B cell (primary cell): ENCODE results near the gene SHISAL2A. TPM values are rescaled to one million over a fixed set of nuclear protein-coding genes. Genes with fewer than 3 reads are reported as not detected.
A peak's percentile ranks its signal among the peaks of the same experiment; 100 is the strongest.
"Not testable (repeated sequence)": the region's sequence is repeated elsewhere in the genome, so short reads cannot be mapped to it uniquely, and the experiment has no call there.

Experiments
- ATAC-seq: fragments of 200-7000 bp; cut with Tn5 transposase; one replicate; pipeline ENCODE4 v1.10.0; 2021; ENCODE audit warnings: low read depth, mild to moderate bottlenecking, moderate number of reproducible peaks, moderate library complexity
- CTCF ChIA-PET: fragments of 350-600 bp; sonication (Branson Sonifier 250); formaldehyde crosslinking; loops from one replicate; lab custom pipeline; 2021; ENCODE audit warnings: antibody characterized with exemption, inconsistent platforms; lab: Charles Lee
- POLR2A ChIA-PET: fragments of 350-600 bp; sonication (Branson Sonifier 250); formaldehyde crosslinking; loops from one replicate; lab custom pipeline; 2021; ENCODE audit warnings: antibody characterized with exemption; lab: Charles Lee
- DNase-seq: peaks from one replicate; pipeline ENCODE4 v3.0.0; 2013
- H2AFZ ChIP-seq: 2 replicates; pipeline ENCODE4 v1.6.1; 2012; ENCODE audit warnings: mild to moderate bottlenecking, low read depth, low read length; ENCODE audit not compliant: insufficient read depth, poor library complexity, severe bottlenecking
- H3K27ac ChIP-seq, 2 donors: 1 replicate in 1 of 2; 2 replicates in 1 of 2; pipeline ENCODE4 v1.5.1; 2012 to 2013; ENCODE audit warnings: low read length in 2 of 2, mild to moderate bottlenecking in 2 of 2, moderate library complexity in 1 of 2
- H3K27me3 ChIP-seq, 4 experiments: fragments of 200-600 bp in 1 of 4; sonication (generic) in 1 of 4; replicated peaks in 1 of 4; 1 replicate in 2 of 4; 2 replicates in 2 of 4; pipeline versions ENCODE4 v1.6.1 to v1.7.0; 2013 to 2016; ENCODE audit warnings: low read length in 3 of 4, mild to moderate bottlenecking in 2 of 4, mixed read lengths in 1 of 4, moderate library complexity in 1 of 4; ENCODE audit not compliant: insufficient read depth in 4 of 4, control insufficient read depth in 3 of 4; ENCODE audit errors: control extremely low read depth in 1 of 4
- H3K36me3 ChIP-seq, 2 experiments: replicated peaks in 1 of 2; 1 replicate in 1 of 2; 2 replicates in 1 of 2; pipeline versions ENCODE4 v1.6.1 to v1.7.1; 2013; ENCODE audit warnings: low read length in 1 of 2; ENCODE audit not compliant: insufficient read depth in 2 of 2, control insufficient read depth in 1 of 2; ENCODE audit errors: control extremely low read depth in 1 of 2, extremely low read depth in 1 of 2
- H3K4me1 ChIP-seq, 2 donors: fragments of 200-600 bp in 1 of 2; sonication (generic) in 1 of 2; 1 replicate in 1 of 2; 2 replicates in 1 of 2; pipeline versions ENCODE4 v1.5.1 to v1.6.1; 2013 to 2017; ENCODE audit warnings: low read length in 2 of 2; ENCODE audit not compliant: control insufficient read depth in 2 of 2, insufficient read depth in 2 of 2
- H3K4me2 ChIP-seq: replicated peaks from 2 replicates; pipeline ENCODE3; 2012; ENCODE audit warnings: mild to moderate bottlenecking, low read depth, low read length; ENCODE audit not compliant: poor library complexity, severe bottlenecking
- H3K4me3 ChIP-seq, 5 experiments: fragments of 200-600 bp in 1 of 5; sonication (generic) in 1 of 5; 1 replicate in 3 of 5; 2 replicates in 2 of 5; pipeline versions ENCODE4 v1.5.1 to v1.7.0; 2011 to 2016; ENCODE audit warnings: low read length in 4 of 5, mild to moderate bottlenecking in 4 of 5, low read depth in 2 of 5, control low read depth in 1 of 5, moderate library complexity in 1 of 5; ENCODE audit not compliant: insufficient read depth in 1 of 5; ENCODE audit errors: control extremely low read depth in 1 of 5, extremely low read depth in 1 of 5
- H3K79me2 ChIP-seq: fragments of 200-600 bp; sonication (generic); one replicate; pipeline ENCODE4 v1.6.0; 2016; ENCODE audit warnings: low read length; ENCODE audit not compliant: control insufficient read depth, insufficient read depth
- H3K9ac ChIP-seq: fragments of 200-600 bp; sonication (generic); 2 replicates; pipeline ENCODE4 v1.6.1; 2017; ENCODE audit warnings: mild to moderate bottlenecking, low read length, moderate library complexity
- H3K9me3 ChIP-seq, 3 donors: one replicate each; pipeline versions ENCODE4 v1.6.1 to v1.7.1; 2013; ENCODE audit warnings: low read length in 2 of 3; ENCODE audit not compliant: control insufficient read depth in 2 of 3, insufficient read depth in 1 of 3; ENCODE audit errors: control extremely low read depth in 1 of 3
- H4K20me1 ChIP-seq: 2 replicates; pipeline ENCODE4 v1.6.0; 2012; ENCODE audit warnings: mild to moderate bottlenecking, low read length; ENCODE audit not compliant: insufficient read depth, control insufficient read depth, poor library complexity, severe bottlenecking
- H3K27ac Mint-ChIP-seq: one replicate; pipeline ENCODE4 v1.8.0; 2021; ENCODE audit warnings: mixed read lengths
- H3K27me3 Mint-ChIP-seq: one replicate; pipeline ENCODE4 v1.8.0; 2021; ENCODE audit warnings: mixed read lengths
- H3K4me1 Mint-ChIP-seq: one replicate; pipeline ENCODE4 v1.8.0; 2021; ENCODE audit warnings: mixed read lengths
- H3K4me3 Mint-ChIP-seq: one replicate; pipeline ENCODE4 v1.8.0; 2021; ENCODE audit warnings: mixed read lengths
- H3K9me3 Mint-ChIP-seq: one replicate; pipeline ENCODE4 v1.8.0; 2022; ENCODE audit warnings: mixed read lengths; ENCODE audit not compliant: insufficient read depth
- CTCF ChIP-seq: fragments of 200-600 bp; IDR thresholded peaks from one replicate; pipeline ENCODE4 v1.8.0; 2022; ENCODE audit warnings: antibody characterized with exemption, mild to moderate bottlenecking
- EZH2 ChIP-seq: IDR thresholded peaks from 2 replicates; pipeline ENCODE4 v1.6.1; 2012; ENCODE audit warnings: borderline replicate concordance, low read depth, mild to moderate bottlenecking, moderate library complexity, low read length; ENCODE audit not compliant: insufficient read depth, poor library complexity, severe bottlenecking
- WGBS: methylation state at CpG from one replicate; pipeline ENCODE4 v1.1.5; 2013; ENCODE audit warnings: missing lambda C conversion rate; ENCODE audit not compliant: insufficient coverage; 5-methylcytosine and 5-hydroxymethylcytosine counted together
- intact Hi-C: fragments of 100-400 bp; cut with micrococcal nuclease; formaldehyde crosslinking; loops from one replicate; pipeline ENCODE4 v1.10.0; 2022
- polyA plus RNA-seq: library from polyadenylated mRNA; depleted of rRNA; stranded (reverse); fragments of >200 nt; gene quantifications from 2 replicates; pipeline ENCODE4 v1.2.3, GENCODE V29; 2012
- total RNA-seq, 2 donors: library from RNA; stranded (reverse); fragments of 120-200 nt in 1 of 2; gene quantifications; 1 replicate in 1 of 2; 2 replicates in 1 of 2; pipeline versions ENCODE4 v1.2.3 to v1.2.4, GENCODE V29; 2013 to 2022

Gene SHISAL2A
- total and polyA plus RNA-seq, 2 donors (not counting 1 experiment from before 2014, with no cell fraction given) = 63.3 to 91.0 TPM

- DNase-seq (peak; percentile 84), ATAC-seq (peak; percentile 97)
- H3K9ac ChIP-seq, H4K20me1 ChIP-seq, H3K9me3 ChIP-seq, H3K27me3 ChIP-seq, H3K9me3 Mint-ChIP-seq, H3K79me2 ChIP-seq, H3K27me3 Mint-ChIP-seq, H3K4me3 ChIP-seq: not testable (repeated sequence)
- ChIA-PET POLR2A (interaction anchor here (0.5 to 1.2 kb wide), 5 partner anchors 39 to 307 kb away, joined by 3 to 9 read pairs (median 7); partner anchors contain the start of genes SHISAL2A and TUT4), CTCF (interaction anchor here (0.6 to 3.4 kb wide), 34 partner anchors 10 to 629 kb away, joined by 3 to 25 read pairs (median 4); partner anchors contain the start of genes CC2D1B, ECHDC2, ORC1 and PRPF38A)
- TF ChIP-seq CTCF = peak; percentile 90
- H3K4me1 ChIP-seq = peaks cover 12 to 18% of the 10 kb centered on the region in 2 donors
- WGBS = 47% methylated on average over 10 of the region's 17 CpGs
- H3K4me2 ChIP-seq = peak overlapping the region; percentile 51
- peak overlapping the region; percentile 54 for H2AFZ ChIP-seq
- Mint-ChIP-seq H3K4me3 (peak overlapping the region; percentile 4), H3K27ac (peak overlapping the region; percentile 46), H3K4me1 (peaks cover 14% of the 10 kb centered on the region)
- H3K36me3 ChIP-seq = peaks cover 0 to 22% of the 10 kb centered on the region in 2 experiments
- peak overlapping the region in 1 of 2 donors; percentile 41 for H3K27ac ChIP-seq
- intact Hi-C loops = loop anchor here (1.0 to 5.0 kb wide), 5 partner anchors 49 to 559 kb away; partner anchors contain the start of gene GPX7
These were observed 53.3 kb downstream of the SHISAL2A start for GRCh38 chr1:52686261-52686751.

- TF ChIP-seq EZH2 (no peak), CTCF (no peak)
- Mint-ChIP-seq H3K9me3 (no peaks in the 10 kb centered on the region), H3K4me1 (peaks cover 14% of the 10 kb centered on the region), H3K4me3 (no peak overlapping the region), H3K27ac (no peak overlapping the region), H3K27me3 (no peaks in the 10 kb centered on the region)
- POLR2A ChIA-PET = interaction anchor here (0.5 to 1.2 kb wide), 4 partner anchors 39 to 308 kb away, joined by 5 to 9 read pairs (median 8); partner anchors contain the start of genes SHISAL2A and TUT4
- Histone ChIP-seq H3K4me1 (peaks cover 12 to 18% of the 10 kb centered on the region in 2 donors), H4K20me1 (no peaks in the 10 kb centered on the region), H3K4me3 (no peak overlapping the region), H3K27ac (peak overlapping the region in 1 of 2 donors; percentile 39), H3K36me3 (peaks cover 0 to 24% of the 10 kb centered on the region in 2 experiments), H3K79me2 (peaks cover 5% of the 10 kb centered on the region), H3K9ac (no peak overlapping the region), H3K4me2 (no peak overlapping the region), H3K27me3 (no peaks in the 10 kb centered on the region), H2AFZ (no peak overlapping the region), H3K9me3 (peaks cover 0 to 10% (median 3%) of the 10 kb centered on the region in 3 donors)
- intact Hi-C loops = loop anchor here (1.0 to 5.0 kb wide), 5 partner anchors 50 to 560 kb away; partner anchors contain the start of gene GPX7
- no peak for ATAC-seq
- CTCF ChIA-PET = interaction anchor here (0.7 to 3.4 kb wide), 28 partner anchors 10 to 630 kb away, joined by 3 to 25 read pairs (median 4); partner anchors contain the start of genes CC2D1B, ECHDC2, ORC1 and PRPF38A
- WGBS = 100% methylated on average over 2 of the region's 5 CpGs
- no peak for DNase-seq
These were observed 53.9 kb downstream of the SHISAL2A start for GRCh38 chr1:52686830-52687229.
